ENCODE data around the gene MAP6D1.

Gene MAP6D1

DNA sequence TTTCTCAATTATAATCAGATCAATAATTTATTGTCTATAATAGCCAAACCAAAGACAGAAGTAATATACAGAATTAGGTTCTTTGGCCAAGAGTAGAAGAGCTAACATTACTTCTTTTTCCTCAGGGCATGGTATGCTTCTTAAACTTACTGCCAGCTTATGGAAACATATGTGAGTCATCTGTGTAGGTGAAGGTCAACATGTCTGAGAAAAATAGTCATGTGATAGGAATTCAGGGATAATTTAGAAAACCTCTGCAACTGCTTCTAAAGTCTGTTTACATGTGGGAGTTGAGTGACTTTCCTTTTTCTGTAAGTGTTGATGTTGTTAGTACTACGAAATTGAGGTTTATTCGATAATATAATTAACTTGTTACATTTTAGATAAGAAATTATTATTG, 19.2 kb upstream of the MAP6D1 start:
- H3K27ac ChIP-seq, result no peak overlapping the region
- TF ChIP-seq, protein P1, sequence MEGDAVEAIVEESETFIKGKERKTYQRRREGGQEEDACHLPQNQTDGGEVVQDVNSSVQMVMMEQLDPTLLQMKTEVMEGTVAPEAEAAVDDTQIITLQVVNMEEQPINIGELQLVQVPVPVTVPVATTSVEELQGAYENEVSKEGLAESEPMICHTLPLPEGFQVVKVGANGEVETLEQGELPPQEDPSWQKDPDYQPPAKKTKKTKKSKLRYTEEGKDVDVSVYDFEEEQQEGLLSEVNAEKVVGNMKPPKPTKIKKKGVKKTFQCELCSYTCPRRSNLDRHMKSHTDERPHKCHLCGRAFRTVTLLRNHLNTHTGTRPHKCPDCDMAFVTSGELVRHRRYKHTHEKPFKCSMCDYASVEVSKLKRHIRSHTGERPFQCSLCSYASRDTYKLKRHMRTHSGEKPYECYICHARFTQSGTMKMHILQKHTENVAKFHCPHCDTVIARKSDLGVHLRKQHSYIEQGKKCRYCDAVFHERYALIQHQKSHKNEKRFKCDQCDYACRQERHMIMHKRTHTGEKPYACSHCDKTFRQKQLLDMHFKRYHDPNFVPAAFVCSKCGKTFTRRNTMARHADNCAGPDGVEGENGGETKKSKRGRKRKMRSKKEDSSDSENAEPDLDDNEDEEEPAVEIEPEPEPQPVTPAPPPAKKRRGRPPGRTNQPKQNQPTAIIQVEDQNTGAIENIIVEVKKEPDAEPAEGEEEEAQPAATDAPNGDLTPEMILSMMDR (IDR thresholded peaks at IDR 0.05), result no peak

DNA sequence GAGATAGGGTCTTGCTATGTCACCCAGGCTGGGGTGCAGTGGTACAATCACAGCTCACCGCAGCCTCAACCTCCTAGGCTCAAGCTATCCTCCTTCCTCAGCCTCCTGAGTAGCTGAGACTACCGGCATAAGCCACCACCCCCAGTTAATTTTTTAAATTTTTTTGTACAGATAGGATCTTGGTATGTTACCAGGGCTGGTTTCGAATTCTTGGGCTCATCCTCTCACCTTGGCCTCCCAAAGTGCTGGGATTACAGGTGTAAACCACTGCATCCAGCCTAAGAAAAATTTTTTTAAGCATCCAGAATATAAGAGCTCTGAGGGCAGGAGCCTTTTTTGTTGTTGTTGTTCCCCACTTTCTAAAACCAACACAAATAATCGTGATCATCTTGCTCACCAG, 14.4 kb upstream of the MAP6D1 start:
- Histone ChIP-seq H3K36me3 (peaks cover 86% of the 10 kb centered on the region), H3K27me3 (no peaks in the 10 kb centered on the region), H3K9me3 (no peaks in the 10 kb centered on the region), H3K4me3 (ENCODE audit: low read depth in 1 of 2, low read length in 1 of 2) (no peak overlapping the region), H3K4me1 (ENCODE audit: control insufficient read depth in 1 of 2, insufficient read depth in 1 of 2, low read depth in 1 of 2, low read length in 1 of 2) (no peaks in the 10 kb centered on the region), H3K27ac (no peak overlapping the region)
- TF ChIP-seq, protein P1 (IDR thresholded peaks at IDR 0.05), result no peak

More for the DNA sequence above, 19.2 kb upstream of the MAP6D1 start:
- H3K9me3 ChIP-seq, result no peaks in the 10 kb centered on the region
- H3K27me3 ChIP-seq, result no peaks in the 10 kb centered on the region
- peaks cover 9 to 12% of the 10 kb centered on the region in 2 experiments for H3K4me1 ChIP-seq (ENCODE audit: control insufficient read depth in 1 of 2, insufficient read depth in 1 of 2, low read depth in 1 of 2, low read length in 1 of 2)
- H3K4me3 ChIP-seq (ENCODE audit: low read depth in 1 of 2, low read length in 1 of 2), result no peak overlapping the region
- peaks cover 69% of the 10 kb centered on the region for H3K36me3 ChIP-seq

DNA sequence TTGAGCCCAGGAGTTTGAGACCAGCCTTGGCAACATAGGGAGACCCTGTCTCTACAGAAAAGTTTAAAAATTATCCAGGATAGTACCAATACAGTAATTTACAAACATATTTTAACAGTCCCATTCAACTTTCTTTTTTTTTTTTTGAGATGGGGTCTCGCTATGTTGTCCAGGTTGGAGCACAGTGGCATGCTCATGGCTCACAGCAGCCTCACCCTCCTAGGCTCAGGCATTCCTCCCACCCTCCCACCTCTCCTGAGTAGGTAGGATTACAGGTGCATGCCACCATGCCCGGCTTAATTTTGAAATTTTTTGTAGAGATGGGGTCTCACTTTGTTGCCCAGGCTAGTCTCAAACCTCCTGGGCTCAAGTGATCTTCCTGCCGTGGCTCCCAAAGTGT, 12.5 kb upstream of the MAP6D1 start:
- no peaks in the 10 kb centered on the region for H3K4me1 ChIP-seq (ENCODE audit: control insufficient read depth in 1 of 2, insufficient read depth in 1 of 2, low read depth in 1 of 2, low read length in 1 of 2)
- H3K36me3 ChIP-seq, result peaks cover 85% of the 10 kb centered on the region
- no peak overlapping the region for H3K4me3 ChIP-seq (ENCODE audit: low read depth in 1 of 2, low read length in 1 of 2)
- no peaks in the 10 kb centered on the region for H3K27me3 ChIP-seq
- no peaks in the 10 kb centered on the region for H3K9me3 ChIP-seq
- H3K27ac ChIP-seq, result no peak overlapping the region
- TF ChIP-seq, protein P1 (IDR thresholded peaks at IDR 0.05), result no peak

DNA sequence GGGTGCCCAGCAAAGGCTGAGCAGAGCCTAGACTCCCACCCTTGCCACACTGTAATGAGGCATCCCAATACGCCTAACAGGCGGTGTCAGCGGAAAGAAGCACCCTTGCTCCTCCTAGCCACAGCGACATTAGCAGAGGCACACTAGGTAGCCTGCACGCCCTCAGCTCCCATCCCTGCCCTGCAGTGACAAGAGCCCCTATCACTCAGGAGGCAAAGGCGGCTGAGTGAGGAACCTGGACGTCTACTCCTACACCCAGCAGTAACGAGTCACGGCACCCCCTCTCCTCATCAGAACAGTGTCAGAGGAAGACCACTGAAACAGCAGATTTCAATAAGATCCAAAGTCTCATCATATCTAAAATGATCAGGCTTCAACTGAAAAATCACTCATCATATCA, 12.0 kb upstream of the MAP6D1 start:
- no peaks in the 10 kb centered on the region for H3K4me1 ChIP-seq (ENCODE audit: control insufficient read depth in 1 of 2, insufficient read depth in 1 of 2, low read depth in 1 of 2, low read length in 1 of 2)
- no peaks in the 10 kb centered on the region for H3K9me3 ChIP-seq
- TF ChIP-seq, protein P1 (IDR thresholded peaks at IDR 0.05), result no peak
- no peak overlapping the region for H3K27ac ChIP-seq
- H3K4me3 ChIP-seq (ENCODE audit: low read depth in 1 of 2, low read length in 1 of 2), result no peak overlapping the region
- peaks cover 87% of the 10 kb centered on the region for H3K36me3 ChIP-seq
- no peaks in the 10 kb centered on the region for H3K27me3 ChIP-seq

DNA sequence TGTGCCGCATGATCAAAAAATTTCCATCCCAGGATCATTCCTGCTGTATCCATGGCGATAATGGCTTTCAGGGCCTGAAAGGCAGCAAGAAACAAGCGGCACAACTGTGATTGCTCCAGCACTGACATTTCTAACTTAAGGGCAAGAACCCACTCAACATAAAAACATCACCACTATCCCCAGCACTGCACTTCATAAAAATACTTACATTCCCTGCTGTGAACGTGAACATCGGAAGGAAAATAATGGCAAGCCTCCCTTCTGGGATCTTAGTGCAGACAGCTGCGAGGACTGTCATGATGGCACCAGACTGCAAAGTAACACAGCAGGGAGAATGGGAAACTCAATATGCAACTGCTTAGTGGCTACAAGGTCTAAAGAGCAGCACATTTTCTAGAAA, 8.1 kb upstream of the MAP6D1 start:
- no peaks in the 10 kb centered on the region for H3K4me1 ChIP-seq (ENCODE audit: control insufficient read depth in 1 of 2, insufficient read depth in 1 of 2, low read depth in 1 of 2, low read length in 1 of 2)
- H3K4me3 ChIP-seq (ENCODE audit: low read depth in 1 of 2, low read length in 1 of 2), result no peak overlapping the region
- H3K27me3 ChIP-seq, result no peaks in the 10 kb centered on the region
- no peaks in the 10 kb centered on the region for H3K9me3 ChIP-seq
- H3K27ac ChIP-seq, result no peak overlapping the region
- peaks cover 86% of the 10 kb centered on the region for H3K36me3 ChIP-seq
- TF ChIP-seq, protein P1 (IDR thresholded peaks at IDR 0.05), result no peak

DNA sequence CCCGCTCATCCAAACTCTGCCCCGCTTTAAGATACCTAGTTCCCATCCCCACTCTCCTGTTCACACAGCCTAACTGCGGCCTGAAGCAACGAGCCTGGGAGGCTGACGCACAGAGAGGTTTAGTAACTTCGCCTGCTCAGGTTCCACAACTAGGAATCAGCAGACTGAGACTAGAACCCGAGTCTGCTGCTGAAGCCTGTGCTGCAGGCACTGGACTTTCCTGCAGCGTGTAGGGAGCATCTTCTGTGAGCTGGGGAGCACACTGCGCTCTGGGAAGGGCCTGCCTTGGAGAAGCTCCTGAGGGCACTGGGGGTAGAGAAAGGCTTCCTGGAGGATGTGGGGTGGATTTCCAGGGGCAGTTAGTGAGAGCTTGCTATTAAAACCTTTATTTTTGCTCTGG, 4.8 kb upstream of the MAP6D1 start:
- TF ChIP-seq, protein P1 (IDR thresholded peaks at IDR 0.05), result no peak
- Histone ChIP-seq H3K4me1 (ENCODE audit: control insufficient read depth in 1 of 2, insufficient read depth in 1 of 2, low read depth in 1 of 2, low read length in 1 of 2) (peaks cover under 1 to 6% of the 10 kb centered on the region in 2 experiments), H3K36me3 (peaks cover 83% of the 10 kb centered on the region), H3K27ac (no peak overlapping the region), H3K27me3 (peaks cover 19% of the 10 kb centered on the region), H3K4me3 (ENCODE audit: low read depth in 1 of 2, low read length in 1 of 2) (no peak overlapping the region), H3K9me3 (no peaks in the 10 kb centered on the region)

All from neutrophil (primary cell).